C4-2B (cell line): ENCODE results near the gene OR4N2.

Experiments used
- CTCF ChIP-seq: fragments of 450-650 bp; conservative IDR thresholded peaks from 2 replicates; pipeline ENCODE4 v1.5.1; 2017; ENCODE audit warnings: mild to moderate bottlenecking
- ZFX ChIP-seq: fragments of 450-650 bp; IDR thresholded peaks from 2 replicates; pipeline ENCODE4 v1.6.1; 2017

DNA sequence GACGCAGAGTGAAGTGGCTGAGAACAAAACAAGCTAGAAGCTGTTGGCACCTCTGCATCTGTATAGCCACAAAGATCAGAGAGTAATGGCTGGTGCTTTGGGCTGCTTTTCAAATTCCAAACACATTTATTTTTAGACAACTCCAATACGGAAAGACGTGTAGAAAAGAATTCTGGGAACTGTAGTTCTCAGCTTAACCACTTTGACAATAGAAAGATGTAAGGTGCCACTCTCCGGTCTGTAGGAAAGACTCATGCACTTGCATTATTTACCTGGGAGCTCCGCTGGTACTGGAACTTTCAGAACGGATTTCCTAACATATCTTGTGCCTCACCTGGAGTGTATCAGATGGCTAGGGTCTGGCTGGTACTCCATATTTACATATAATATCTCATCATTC is 69.6 kb downstream of the OR4N2 start:
- no peak for TF ChIP-seq CTCF
- TF ChIP-seq ZFX = no peak
